PC-3 (cell line): Measurements from ENCODE around the gene NARS2. TPM values are rescaled to one million over a fixed set of nuclear protein-coding genes. Genes with fewer than 3 reads are reported as not detected.

ENCODE experiments used
- ATAC-seq: fragments of 200-7000 bp; cut with Tn5 transposase; 2 replicates; pipeline ENCODE4 v1.9.1; 2020; ENCODE audit warnings: mild to moderate bottlenecking, moderate library complexity
- BruUV-seq: library from RNA; stranded (reverse); fragments of 400-500 nt; replicated peaks from 2 replicates; lab custom pipeline; 2021; lab: Mats Ljungman, UMichigan
- CTCF ChIA-PET: fragments of 300-600 bp; sonication (Branson Sonifier 250); formaldehyde crosslinking; loops from one replicate; lab custom pipeline; 2022; ENCODE audit warnings: antibody characterized with exemption; lab: Charles Lee
- POLR2A ChIA-PET: fragments of 300-600 bp; sonication (Branson Sonifier 250); formaldehyde crosslinking; loops from one replicate; lab custom pipeline; 2022; ENCODE audit warnings: antibody characterized with exemption; ENCODE audit not compliant: unreplicated experiment; lab: Charles Lee
- DNase-seq: peaks from one replicate; pipeline ENCODE4 v3.0.0-alpha.2; 2015
- H2AFZ ChIP-seq: fragments of 300-600 bp; sonication (generic); 2 replicates; pipeline ENCODE4 v1.6.0; 2016; ENCODE audit warnings: antibody characterized with exemption, low read length
- H3F3A ChIP-seq: fragments of 300-600 bp; sonication (generic); one replicate; pipeline ENCODE4 v1.6.0; 2017; ENCODE audit warnings: antibody characterized with exemption, low read length, control low read depth, mild to moderate bottlenecking; ENCODE audit not compliant: unreplicated experiment
- H3K27ac ChIP-seq: fragments of 300-600 bp; sonication (generic); 2 replicates; pipeline ENCODE4 v1.5.1; 2016; ENCODE audit warnings: mild to moderate bottlenecking, low read length
- H3K27me3 ChIP-seq: fragments of 300-600 bp; sonication (generic); 2 replicates; pipeline ENCODE4 v1.6.1; 2016; ENCODE audit warnings: low read length, mixed read lengths
- H3K36me3 ChIP-seq: fragments of 300-600 bp; sonication (generic); 2 replicates; pipeline ENCODE4 v1.6.1; 2016; ENCODE audit warnings: low read depth, mixed run types, low read length, mixed read lengths
- H3K4me1 ChIP-seq: fragments of 300-600 bp; sonication (generic); 2 replicates; pipeline ENCODE4 v1.5.1; 2016; ENCODE audit warnings: low read length; ENCODE audit not compliant: insufficient read depth
- H3K4me2 ChIP-seq: fragments of 300-600 bp; sonication (generic); 2 replicates; pipeline ENCODE4 v1.6.0; 2016; ENCODE audit warnings: low read length
- H3K4me3 ChIP-seq: fragments of 300-600 bp; sonication (generic); 2 replicates; pipeline ENCODE4 v1.5.1; 2016; ENCODE audit warnings: mild to moderate bottlenecking, low read length, mixed read lengths
- H3K79me2 ChIP-seq: fragments of 300-600 bp; sonication (generic); 2 replicates; pipeline ENCODE4 v1.6.1; 2017; ENCODE audit warnings: low read length, mixed read lengths
- H3K9ac ChIP-seq: fragments of 300-600 bp; sonication (generic); 2 replicates; pipeline ENCODE4 v1.6.0; 2016; ENCODE audit warnings: mild to moderate bottlenecking, low read length
- H3K9me2 ChIP-seq: fragments of 300-600 bp; sonication (generic); replicated peaks from 2 replicates; pipeline ENCODE4 v1.6.1; 2016; ENCODE audit warnings: mixed run types, low read length, mixed read lengths
- H3K9me3 ChIP-seq: fragments of 300-600 bp; sonication (generic); 2 replicates; pipeline ENCODE4 v1.6.1; 2016; ENCODE audit warnings: low read length, mixed read lengths
- H4K20me1 ChIP-seq: fragments of 300-600 bp; sonication (generic); 2 replicates; pipeline ENCODE4 v1.6.1; 2016; ENCODE audit warnings: low read length, mixed read lengths
- EZH2 ChIP-seq: fragments of 300-600 bp; sonication (generic); IDR thresholded peaks from one replicate; pipeline ENCODE4 v1.6.1; 2017; ENCODE audit warnings: antibody characterized with exemption, mild to moderate bottlenecking, low read length; ENCODE audit not compliant: unreplicated experiment
- EZH2phosphoT487 ChIP-seq: fragments of 300-600 bp; sonication (generic); IDR thresholded peaks from 2 replicates; pipeline ENCODE4 v1.6.1; 2018; ENCODE audit warnings: mild to moderate bottlenecking, antibody characterized with exemption, low read length, borderline replicate concordance
- intact Hi-C: fragments of 100-400 bp; cut with micrococcal nuclease; formaldehyde crosslinking; loops from 2 replicates; pipeline ENCODE4 v1.9.0; 2023
- total RNA-seq: library from RNA; depleted of rRNA; stranded (reverse); fragments of >200 nt; gene quantifications from 2 replicates; pipeline ENCODE4 v1.2.3, GENCODE V29; 2014
- TF ChIP-seq, protein P1 (sequence below): fragments of 300-600 bp; sonication (generic); conservative IDR thresholded peaks from 2 replicates; pipeline ENCODE4 v1.5.1; 2017; ENCODE audit warnings: antibody characterized with exemption, low read depth, mild to moderate bottlenecking, low read length

NARS2 gene
- total RNA-seq, 1 experiment from 2014 or later: 33.5 TPM

DNA sequence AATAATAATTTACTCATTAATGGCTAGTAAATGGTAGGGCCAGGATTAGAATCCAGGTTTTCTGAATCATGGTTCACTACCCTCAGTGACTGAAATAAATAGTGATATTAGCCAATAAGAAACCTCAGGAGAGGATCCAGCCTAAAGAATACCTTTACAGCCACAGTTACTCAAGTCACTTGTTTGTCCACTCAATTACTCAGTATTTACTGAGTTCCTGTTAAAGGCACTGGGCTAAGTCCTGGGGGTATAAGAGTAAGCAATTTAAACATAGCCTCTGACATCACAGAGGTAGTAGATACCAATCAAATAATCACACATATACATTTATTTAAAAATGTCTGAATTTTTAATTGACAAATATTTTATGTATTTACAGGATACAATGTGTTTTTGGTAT lies 100.2 kb downstream of the NARS2 start:
- no TSS peak for BruUV-seq
- peak overlapping the region; percentile 45 for H3K4me2 ChIP-seq
- intact Hi-C loops: loop anchor here (5.0 kb wide), 1 partner anchor 88 kb away; no protein-coding TSS in a partner anchor
- peak overlapping the region; percentile 88 for H3K27ac ChIP-seq
- CTCF ChIA-PET: interaction anchor here (0.6 kb wide), 1 partner anchor 480 kb away, joined by 3 read pairs; the partner anchor contains the start of gene INTS4
- no peaks in the 10 kb centered on the region for H3K9me2 ChIP-seq
- peaks cover 31% of the 10 kb centered on the region for H3K4me1 ChIP-seq
- no peaks in the 10 kb centered on the region for H3F3A ChIP-seq
- ATAC-seq: peak; percentile 96
- peaks cover 16% of the 10 kb centered on the region for H3K36me3 ChIP-seq
- TF ChIP-seq EZH2 (no peak), EZH2phosphoT487 (no peak)
- TF ChIP-seq, protein P1, sequence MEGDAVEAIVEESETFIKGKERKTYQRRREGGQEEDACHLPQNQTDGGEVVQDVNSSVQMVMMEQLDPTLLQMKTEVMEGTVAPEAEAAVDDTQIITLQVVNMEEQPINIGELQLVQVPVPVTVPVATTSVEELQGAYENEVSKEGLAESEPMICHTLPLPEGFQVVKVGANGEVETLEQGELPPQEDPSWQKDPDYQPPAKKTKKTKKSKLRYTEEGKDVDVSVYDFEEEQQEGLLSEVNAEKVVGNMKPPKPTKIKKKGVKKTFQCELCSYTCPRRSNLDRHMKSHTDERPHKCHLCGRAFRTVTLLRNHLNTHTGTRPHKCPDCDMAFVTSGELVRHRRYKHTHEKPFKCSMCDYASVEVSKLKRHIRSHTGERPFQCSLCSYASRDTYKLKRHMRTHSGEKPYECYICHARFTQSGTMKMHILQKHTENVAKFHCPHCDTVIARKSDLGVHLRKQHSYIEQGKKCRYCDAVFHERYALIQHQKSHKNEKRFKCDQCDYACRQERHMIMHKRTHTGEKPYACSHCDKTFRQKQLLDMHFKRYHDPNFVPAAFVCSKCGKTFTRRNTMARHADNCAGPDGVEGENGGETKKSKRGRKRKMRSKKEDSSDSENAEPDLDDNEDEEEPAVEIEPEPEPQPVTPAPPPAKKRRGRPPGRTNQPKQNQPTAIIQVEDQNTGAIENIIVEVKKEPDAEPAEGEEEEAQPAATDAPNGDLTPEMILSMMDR: no peak
- no peak overlapping the region for H2AFZ ChIP-seq
- no peaks in the 10 kb centered on the region for H4K20me1 ChIP-seq
- no peak overlapping the region for H3K4me3 ChIP-seq
- H3K79me2 ChIP-seq: no peaks in the 10 kb centered on the region
- no peaks in the 10 kb centered on the region for H3K9me3 ChIP-seq
- no peaks in the 10 kb centered on the region for H3K27me3 ChIP-seq
- POLR2A ChIA-PET: no interaction called here
- H3K9ac ChIP-seq: peak overlapping the region; percentile 52
- DNase-seq: peak; percentile 94

GRCh38 chr11:78472905-78473304 lies 101.8 kb downstream of the NARS2 start:
- H3K4me3 ChIP-seq: no peak overlapping the region
- no peaks in the 10 kb centered on the region for H3F3A ChIP-seq
- no peak overlapping the region for H3K27ac ChIP-seq
- H3K79me2 ChIP-seq: no peaks in the 10 kb centered on the region
- no peaks in the 10 kb centered on the region for H3K9me2 ChIP-seq
- no peak overlapping the region for H3K4me2 ChIP-seq
- H3K4me1 ChIP-seq: peaks cover 31% of the 10 kb centered on the region
- POLR2A ChIA-PET: no interaction called here
- no peak for ATAC-seq
- no peak overlapping the region for H2AFZ ChIP-seq
- no peaks in the 10 kb centered on the region for H4K20me1 ChIP-seq
- CTCF ChIA-PET: no interaction called here
- no peaks in the 10 kb centered on the region for H3K27me3 ChIP-seq
- TF ChIP-seq, protein P1: no peak
- TF ChIP-seq EZH2 (no peak), EZH2phosphoT487 (no peak)
- intact Hi-C loops: loop anchor here (5.0 kb wide), 1 partner anchor 89 kb away; no protein-coding TSS in a partner anchor
- DNase-seq: no peak
- no peaks in the 10 kb centered on the region for H3K9me3 ChIP-seq
- BruUV-seq: no TSS peak
- peaks cover 10% of the 10 kb centered on the region; the same call in 1 of the 2 replicates for H3K36me3 ChIP-seq
- no peak overlapping the region for H3K9ac ChIP-seq

DNA sequence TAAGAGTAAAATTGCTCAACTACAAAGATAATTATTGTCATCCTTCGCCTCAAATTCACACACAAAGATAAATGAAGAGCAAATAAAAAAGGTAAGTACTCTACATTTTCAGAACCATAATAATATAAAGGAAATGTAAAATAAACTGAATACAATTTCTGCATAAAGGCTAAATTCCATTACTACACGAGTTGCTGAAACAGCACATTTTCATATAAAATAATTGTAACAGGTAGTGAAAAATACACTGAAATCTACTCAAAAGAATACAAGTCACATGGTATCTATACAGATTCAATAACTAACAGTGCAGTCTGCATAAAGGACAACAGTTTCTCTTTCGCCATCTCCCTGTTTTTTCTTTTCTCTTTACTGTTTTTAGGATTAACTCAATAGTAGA lies 102.3 kb downstream of the NARS2 start:
- no peak for ATAC-seq
- Histone ChIP-seq H3K27me3 (no peaks in the 10 kb centered on the region), H3K4me3 (no peak overlapping the region), H3K79me2 (no peaks in the 10 kb centered on the region), H2AFZ (no peak overlapping the region), H3K9me2 (no peaks in the 10 kb centered on the region), H3K4me2 (no peak overlapping the region), H3K9me3 (no peaks in the 10 kb centered on the region), H3K4me1 (peaks cover 31% of the 10 kb centered on the region), H3K36me3 (peaks cover 5% of the 10 kb centered on the region; the same call in 1 of the 2 replicates), H4K20me1 (no peaks in the 10 kb centered on the region), H3K9ac (no peak overlapping the region), H3K27ac (no peak overlapping the region), H3F3A (no peaks in the 10 kb centered on the region)
- DNase-seq: no peak
- ChIA-PET POLR2A (no interaction called here), CTCF (no interaction called here)
- TF ChIP-seq EZH2phosphoT487 (no peak), EZH2 (no peak)
- TF ChIP-seq, protein P1: no peak
- BruUV-seq: no TSS peak
- intact Hi-C loops: loop anchor here (5.0 kb wide), 1 partner anchor 90 kb away; no protein-coding TSS in a partner anchor
